ENCODE results near the gene CCT2.
"Not testable (repeated sequence)": the region's sequence is repeated elsewhere in the genome, so short reads cannot be mapped to it uniquely, and the experiment has no call there.

The CCT2 gene

DNA sequence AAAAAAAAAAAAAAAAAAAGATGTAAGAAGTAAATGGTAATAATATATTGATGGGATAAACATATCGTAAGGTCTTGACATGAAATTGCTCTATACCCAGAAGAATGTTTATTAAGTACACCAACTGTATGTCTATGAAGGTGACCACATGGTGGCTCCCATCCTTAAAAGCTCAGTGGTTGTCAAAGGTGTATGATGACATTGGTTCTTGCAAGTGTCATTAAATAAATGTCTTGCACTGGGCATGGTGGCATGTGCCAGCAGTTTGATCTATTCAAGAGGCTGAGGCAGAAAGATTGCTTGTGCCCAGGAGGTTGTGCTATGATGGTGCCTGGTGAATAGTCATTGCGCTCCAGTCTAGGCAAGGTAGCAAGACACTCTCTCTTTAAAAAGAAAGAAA, 10.4 kb downstream of the CCT2 start:
- no peak for DNase-seq

DNA sequence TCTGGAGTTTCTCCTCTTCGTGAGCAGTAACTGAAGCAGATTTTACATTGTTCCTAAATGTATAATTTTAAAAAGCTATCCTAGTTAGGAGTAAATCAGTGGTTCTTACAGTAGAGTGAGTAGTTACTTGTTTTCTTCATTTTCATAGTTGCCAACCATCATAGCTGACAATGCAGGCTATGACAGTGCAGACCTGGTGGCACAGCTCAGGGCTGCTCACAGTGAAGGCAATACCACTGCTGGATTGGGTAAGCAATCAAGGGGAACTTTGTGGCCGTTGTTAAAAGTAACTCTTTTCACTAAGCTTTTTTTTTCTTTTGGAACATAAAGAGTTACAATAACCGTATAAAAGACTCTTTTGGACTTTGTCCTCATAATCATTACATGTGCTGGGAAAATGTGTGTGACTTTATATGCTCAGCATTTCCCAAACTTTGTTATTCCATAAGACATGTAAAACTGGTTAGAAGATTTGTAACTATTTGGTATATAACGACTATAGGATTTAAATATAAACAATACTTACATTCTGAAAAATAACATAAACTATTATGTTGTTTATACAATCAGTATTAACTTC, 13.0 kb downstream of the CCT2 start:
- no peak for DNase-seq

DNA sequence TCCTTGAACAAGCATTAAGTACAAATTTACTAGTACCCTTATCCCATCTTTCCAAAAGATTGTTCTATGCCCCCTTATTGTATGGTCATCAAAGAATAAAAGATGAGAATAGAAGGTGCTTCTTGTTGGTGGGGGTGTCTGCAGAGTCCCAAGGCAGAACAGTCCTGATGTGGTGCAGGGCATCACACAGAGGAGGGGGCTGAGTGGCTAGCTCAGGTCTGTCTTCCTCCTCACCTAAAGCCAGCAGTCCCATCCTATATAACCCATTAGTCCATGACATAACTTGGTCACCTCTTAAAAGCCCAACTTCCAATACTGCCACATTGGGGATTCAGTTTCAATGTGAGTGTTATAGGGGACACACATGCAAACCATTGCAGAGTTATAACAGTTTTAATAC, 15.5 kb downstream of the CCT2 start:
- DNase-seq: no peak

DNA sequence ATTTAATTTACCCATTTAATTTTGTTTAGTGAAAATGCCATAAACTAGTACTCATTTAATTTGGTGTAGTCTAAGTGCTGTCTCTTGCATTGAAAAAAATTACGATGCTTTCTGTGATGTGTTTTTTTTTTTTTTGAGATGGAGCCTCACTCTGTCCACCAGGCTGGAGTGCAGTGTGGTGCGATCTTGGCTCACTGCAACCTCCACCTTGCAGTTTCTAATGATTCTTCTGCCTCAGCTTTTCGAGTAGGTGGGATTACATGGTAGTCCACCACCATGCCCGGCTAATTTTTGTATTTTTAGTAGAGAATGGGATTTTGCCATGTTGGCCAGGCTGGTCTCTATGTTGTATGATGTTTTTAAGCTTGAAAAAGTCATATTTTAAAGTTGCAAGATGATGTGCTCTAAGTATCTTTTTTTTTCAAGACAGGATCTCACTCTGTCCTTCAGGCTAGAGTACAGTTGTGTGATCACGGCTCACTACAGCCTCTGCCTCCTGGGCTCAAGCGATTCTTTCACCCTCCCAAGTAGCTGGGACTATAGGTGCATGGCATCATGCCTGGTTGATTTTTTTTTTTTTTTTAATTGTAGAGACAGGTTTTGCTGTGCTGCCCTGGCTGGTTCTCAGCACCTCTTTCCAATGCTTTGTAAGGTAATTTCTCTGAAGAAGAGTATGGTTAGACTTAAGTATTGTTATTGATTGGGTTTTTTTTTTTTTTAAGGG, 16.9 kb downstream of the CCT2 start:
- no peak for DNase-seq

DNA sequence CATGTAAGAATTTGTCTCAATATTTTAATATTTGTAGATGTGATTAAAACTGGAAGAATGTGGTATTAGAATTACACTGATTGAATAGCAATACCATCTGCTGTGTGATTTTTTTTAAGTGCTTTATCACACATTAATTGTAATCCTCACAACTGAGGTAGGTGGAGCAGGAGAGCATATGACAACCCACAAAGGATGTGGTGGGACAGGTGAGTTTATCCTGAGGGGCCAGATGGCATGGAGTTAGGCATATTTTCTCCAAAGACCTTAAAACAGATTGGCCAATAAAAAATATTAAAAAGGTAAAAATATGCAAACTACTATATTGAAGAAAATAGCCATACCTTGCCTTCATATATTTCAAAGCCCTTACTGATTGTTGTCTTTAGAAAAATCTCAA, 17.7 kb downstream of the CCT2 start:
- DNase-seq: no peak

DNA sequence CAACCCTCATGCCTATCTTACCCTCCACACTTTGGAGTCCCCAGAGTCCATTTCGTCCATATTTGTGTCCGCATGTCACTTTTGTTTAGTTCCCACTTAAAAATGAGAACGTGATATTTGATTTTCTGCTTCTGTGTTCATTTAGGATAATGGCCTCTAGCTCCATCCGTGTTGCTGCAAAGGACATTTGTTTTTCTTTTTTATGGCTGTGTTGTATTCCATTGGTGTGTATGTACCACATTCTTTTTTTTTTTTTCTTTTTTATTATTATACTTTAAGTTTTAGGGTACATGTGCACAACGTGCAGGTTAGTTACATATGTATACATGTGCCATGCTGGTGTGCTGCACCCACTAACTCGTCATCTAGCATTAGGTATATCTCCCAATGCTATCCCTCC, 18.3 kb downstream of the CCT2 start:
- DNase-seq: not testable (repeated sequence)

DNA sequence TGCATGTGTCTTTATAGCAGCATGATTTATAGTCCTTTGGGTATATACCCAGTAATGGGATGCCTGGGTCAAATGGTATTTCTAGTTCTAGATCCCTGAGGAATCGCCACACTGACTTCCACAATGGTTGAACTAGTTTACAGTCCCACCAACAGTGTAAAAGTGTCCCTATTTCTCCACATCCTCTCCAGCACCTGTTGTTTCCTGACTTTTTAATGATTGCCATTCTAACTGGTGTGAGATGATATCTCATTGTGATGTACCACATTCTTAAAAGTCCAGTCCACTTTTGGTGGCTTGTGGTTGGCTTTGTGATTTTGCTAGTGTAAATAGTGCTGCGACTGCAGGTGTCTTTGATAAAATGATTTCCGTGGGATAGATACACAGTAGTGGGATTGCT, 19.0 kb downstream of the CCT2 start:
- DNase-seq: not testable (repeated sequence)

DNA sequence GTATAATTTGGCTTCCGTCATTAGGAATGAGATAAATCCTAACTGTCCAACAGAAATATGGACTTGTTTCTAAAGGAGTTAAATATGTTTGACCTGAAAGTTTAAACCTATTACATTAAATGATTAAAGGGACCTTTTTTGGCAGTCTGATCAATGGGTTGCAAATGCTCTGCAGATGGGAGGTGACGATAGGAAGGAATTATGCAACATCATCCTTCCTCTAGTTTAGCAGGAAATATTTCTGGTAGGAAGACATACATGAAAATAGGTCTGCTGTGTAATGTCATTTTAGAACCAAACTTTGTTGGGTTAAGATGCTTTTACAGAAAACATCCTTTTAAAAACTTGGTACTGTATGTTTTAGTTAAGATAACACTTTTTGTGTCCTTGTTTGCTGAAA, 22.9 kb downstream of the CCT2 start:
- DNase-seq: no peak

DNA sequence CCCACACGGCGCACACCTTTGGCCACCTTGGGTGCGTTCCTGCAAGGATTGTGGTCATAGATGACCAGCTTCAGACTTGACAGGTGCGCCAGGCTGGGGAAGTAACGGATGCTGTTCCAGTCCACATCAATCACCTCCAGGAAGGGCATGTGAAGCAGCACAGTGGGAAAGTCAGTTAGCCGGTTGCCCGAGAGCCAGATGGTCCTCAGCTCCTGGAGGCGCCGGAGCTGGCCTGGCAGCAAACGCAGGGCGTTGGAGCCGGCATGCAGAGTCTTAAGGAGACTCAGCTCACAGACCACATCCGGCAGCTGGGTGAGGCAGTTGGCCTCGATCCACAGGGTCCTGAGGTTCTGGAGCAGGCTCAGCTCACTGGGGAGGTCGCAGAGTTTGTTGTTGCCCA, 24.9 kb downstream of the CCT2 start:
- DNase-seq: no peak

DNA sequence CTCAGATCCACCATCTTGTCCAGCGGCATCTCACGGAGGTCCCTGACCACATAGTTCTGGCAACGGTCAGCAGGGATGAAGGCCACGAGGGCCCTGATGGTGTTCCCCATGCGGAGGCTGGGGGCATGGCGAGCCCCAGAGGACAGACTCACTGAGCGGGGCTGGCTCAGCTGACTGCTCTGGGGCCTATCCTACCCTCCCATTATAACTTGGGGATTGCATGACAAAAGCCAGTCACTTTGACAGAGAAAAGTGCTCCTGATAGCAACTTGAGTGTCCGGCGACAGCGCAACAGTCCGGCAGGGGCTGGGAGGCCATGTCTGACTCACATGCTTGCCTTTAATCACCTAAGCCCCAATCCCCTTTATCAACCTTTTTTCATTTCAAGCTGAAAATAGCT, 25.5 kb downstream of the CCT2 start, which contains the start of gene LRRC10:
Gene LRRC10, minus strand, starts transcription at position 179 of the 400 bp plus-strand sequence. Its CDS starts 69 bp downstream, at position 110.
- no peak for DNase-seq

DNA sequence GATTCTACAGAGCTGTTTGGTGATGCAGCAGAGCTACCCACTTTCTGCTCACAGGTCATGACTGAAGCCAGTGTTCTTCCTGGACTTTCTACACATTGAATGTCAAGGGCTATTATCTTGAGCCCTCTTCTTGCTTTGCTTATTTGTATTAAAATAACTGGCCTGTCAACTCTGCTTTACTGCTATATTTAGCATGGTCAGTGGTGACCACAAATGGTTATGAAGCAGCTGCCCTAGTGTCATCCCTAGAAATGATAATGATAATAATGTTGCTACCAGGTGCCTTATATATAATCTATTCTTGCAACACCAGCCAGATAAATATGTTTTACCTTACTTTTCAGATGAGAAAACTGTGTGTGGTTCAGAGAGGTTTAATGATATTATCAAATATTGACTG, 28.1 kb downstream of the CCT2 start:
- no peak for DNase-seq

DNA sequence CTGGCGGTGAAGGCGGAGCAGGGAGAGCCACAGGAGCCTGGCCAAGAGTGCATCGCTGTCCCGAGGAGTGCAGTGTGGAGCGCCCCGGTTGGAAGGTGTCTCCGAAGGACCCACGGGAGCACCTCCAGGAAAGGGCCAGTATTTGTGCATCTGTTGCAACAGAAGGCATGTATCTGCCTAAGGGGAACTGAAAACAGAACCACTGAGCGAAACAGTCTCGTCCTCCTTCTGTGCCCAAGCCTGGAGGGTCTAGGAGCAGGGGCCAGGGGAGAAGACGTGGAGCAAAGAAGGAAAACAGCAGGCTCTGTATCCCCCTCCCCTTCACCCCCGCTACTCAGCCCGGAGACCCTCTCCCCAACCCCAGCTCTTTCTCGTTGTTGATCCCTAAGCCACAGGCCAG, 30.8 kb downstream of the CCT2 start:
- DNase-seq: no peak

DNA sequence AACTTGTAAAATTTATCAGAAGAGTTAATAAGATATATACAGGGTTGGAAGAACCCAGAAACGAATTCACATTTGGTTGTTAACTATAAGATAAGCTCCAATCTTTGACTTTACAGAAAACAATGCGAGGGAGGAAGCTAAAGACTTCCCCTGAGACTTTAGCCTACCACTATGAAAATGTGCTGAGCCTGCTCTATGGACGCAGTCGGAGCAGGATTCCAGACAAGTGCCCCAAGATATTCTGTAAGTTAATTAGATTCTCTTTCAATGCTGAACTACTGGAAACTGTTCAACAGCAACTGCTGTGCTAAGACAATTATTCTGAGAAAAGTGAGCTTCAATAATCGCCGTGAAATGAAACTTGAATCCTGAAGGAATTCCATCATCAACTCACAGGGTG, 33.8 kb downstream of the CCT2 start:
- DNase-seq: no peak

DNA sequence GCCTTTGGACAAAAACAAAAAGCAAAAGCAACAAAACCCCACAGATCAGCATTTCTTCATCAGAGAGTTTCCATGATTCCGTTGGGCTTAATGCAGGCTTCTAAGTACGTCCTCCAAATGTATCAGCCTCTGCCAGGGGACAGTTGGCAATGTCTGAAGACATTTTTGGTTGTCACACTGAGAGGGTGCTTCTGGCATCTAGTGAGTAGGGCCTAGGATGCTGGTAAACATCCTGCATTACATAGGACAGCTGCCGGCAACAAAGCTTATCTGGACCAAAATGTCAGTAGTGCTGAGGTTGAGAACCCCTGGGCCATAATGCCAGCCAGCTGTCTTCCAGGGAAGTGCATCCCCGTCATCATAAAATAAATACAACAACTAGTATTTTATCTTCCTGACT, 34.8 kb downstream of the CCT2 start:
- no peak for DNase-seq

DNA sequence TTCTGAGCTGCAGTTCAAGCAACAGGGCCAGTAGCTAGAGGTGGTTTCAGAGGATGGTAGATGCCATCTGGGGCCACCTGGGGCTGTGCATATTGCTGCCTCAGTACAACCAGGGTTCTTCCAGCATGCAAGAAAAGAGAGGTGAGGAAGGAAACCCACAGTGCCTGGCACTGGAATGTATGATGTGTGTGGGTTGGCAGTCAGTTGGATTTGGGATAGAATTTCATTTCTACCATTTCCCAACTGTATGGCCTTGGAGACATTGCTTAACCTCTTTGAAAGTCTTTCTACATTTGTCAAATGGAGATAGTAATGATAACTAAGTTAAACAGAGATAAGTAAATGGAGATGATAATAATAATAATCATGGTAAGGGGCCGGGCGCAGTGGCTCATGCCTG, 35.7 kb downstream of the CCT2 start:
- no peak for DNase-seq

DNA sequence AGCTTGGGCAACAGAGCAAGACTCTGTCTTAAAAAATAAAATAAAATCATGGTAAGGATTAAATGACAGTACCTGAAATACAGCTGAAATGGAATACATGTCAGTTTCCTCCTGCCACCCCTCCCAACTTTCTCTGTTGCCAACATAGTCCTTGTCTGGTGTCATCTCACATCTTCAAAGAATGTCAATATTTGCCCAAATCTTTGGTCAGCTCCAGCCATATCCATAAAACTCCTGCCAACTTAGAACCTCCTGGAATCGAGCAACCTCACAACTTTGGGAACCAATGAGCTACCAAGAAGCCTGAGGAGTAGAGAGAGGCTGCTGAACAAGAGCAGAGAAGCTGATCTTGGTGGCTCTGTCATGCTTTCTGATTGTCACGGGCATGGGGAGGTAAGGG, 36.3 kb downstream of the CCT2 start:
- no peak for DNase-seq

DNA sequence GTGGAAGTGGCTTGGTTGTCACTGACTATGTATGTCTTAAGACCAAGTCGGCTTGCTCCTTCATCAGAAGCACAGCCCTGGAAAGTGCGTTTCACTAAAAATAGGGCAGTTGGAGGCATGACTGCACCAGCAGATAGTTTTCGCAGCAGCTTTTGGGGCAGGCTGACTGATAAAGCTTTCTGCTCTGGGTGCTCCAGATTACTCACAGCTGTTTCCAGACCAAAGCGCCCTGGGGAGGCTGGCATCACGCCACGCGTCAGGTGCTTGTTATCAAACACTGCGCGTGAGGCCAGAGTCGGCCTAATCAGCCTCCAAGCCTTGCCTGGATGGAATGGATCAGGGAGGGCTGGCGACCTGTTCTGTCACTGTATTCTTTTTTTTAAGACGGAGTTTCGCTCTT, 38.7 kb downstream of the CCT2 start:
- DNase-seq: no peak

DNA sequence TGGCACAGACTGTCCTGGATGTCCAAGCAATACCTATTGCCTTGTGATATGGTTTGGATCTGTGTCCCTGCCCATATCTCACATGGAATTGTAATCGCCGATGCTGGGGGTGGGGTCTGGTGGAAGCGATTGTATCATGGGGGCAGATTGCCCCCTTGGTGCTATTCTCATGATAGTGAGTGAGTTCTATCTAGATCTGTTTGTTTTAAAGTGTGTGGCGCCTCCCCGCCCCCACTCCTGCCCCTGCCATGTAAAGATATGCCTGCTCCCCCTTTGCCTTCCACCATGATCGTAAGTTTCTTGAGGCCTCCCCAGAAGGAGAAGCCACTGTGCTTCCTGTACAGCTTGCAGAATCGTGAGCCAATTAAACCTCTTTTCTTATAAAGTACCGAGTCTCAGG, 42.2 kb downstream of the CCT2 start:
- no peak for DNase-seq

DNA sequence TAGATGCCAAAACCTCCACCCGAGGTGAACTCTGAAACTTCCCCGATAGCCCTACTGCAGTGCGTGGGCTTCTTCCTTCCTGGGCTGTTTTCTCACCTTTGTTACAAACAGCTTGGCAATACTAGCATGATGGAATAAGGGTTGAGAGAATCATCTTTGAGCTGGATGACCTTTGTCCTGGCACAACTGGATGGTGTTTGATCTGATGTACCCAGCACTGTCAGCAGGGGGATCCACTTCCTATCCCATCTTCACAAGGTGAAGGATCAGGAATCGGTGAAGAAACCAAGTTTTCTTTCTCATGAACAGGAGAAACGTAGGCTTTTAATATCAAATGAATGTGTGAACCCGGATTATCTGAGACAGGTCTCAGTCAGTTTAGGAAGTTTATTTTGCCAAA, 44.9 kb downstream of the CCT2 start:
- peak; percentile 19 for DNase-seq

DNA sequence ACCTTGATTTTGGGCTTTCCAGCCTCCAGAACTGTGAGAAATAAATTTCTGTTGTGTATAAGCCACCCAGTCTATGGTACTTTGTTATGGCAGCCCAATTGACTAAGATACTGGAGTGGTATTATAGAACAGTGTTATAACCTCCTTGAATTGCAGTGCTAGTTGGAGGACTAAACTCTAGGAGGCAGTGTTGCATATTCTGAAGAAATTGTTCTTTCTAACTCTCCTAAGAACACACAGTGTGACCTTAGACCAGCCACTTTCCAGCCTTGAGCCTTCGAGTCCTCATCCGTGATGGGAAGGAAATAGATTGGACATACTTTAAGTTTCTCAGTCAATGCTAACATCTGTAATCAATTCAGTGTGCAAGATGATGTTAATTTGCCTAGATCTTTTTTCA, 47.8 kb downstream of the CCT2 start:
- DNase-seq: no peak

DNA sequence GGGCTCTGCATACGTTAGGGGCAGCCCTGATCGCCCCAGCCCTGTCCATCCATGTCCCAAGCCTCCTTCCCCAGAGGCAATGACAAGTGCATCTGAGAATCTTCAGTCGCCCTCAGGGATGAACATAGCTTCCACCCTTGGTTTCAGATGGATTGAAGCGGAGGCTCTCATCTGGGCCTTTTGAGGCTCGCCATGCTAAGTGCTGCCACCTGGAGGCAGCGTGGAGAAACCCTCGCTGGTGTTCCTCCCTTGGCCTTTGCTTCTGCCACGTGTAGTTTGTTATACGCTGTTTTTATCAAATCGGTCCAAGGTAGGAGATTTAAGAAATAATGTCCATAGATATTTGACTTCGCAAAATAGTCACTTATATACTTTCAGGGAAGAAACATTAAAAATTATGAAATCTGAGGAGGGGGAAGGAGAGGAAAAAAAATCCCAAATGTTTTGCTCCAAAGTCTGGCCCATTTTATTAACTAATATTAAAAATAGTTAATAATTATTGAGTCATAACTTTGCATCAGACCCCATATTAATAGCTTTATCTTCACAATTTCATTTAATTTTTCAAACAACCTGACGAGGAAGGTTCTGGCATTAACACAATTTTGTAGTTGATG, 54.2 kb downstream of the CCT2 start:
- peak; percentile 76 for DNase-seq

DNA sequence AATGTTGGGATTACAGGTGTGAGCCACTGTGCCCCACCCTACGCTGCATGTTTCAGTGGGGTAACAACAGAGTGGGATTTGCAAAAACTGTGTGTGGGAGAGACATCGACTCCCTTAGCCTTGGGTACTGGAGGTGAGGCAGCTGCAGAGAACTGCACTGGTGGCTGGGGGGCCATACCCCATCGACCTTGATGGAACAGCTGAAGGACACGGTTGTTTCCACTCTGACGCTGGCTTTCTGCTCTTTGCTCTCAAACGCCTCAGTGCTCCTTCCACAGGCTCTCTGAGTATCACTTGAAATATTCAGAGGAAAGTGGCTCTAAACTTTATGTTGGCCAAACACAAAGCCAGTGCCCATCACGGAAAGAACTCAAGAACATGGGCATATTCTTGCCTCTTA, 56.3 kb downstream of the CCT2 start:
- DNase-seq: no peak

DNA sequence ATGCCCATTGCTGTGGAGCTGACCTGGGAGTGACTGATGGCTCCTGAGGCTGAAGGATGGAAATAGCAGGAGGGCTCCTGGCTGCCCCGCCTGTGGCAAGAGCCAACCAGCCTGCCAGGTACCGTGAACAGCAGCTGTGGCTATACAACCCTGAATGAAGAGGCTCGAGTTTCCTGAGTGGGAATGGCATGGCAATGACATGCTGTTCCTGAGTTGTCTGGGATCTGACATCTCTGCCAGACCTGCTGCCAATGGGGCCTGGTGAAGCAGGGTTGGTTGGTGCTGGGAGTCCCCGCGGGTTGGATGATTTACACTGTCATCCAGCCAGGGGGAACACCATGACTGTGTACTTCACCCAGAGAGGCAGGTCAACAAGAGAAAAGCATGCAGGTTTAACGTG, 57.3 kb downstream of the CCT2 start:
- no peak for DNase-seq

DNA sequence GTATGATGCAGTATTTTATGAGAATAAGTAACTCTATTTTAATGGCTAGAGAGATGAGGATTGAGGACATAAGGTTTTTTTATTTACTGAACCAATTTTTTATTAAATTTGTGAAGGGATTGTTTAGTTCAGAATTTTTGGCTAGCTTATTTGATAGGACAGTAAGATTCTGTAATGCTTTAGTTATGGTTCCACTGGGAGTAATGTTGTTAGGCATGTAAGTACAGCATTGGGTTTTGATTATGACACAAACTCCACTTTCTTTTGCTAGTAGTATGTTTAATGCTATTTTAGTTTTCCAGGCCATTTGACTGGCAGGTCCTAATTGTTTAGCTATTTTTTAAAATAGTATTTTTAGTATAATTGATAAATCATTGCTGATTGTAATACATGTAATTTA, 59.3 kb downstream of the CCT2 start:
- DNase-seq: no peak

DNA sequence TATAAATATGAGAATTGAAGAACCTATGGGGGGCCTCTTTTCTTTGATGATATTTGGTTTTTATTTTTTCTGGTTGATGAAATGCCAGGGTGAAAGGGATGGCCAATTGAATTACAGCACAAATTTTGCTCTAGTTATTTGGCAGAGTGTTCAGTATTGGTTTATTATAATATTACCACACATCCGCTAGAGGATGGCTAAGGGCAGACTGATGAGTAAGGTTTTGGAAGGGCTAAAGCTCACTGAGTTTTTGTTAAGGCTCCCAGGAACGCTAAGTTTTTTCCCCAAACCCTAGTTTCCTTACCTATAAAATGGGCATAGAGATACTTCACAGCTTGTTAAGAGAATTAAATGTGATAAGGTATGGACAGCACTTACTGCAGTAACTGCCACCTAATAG, 59.8 kb downstream of the CCT2 start:
- DNase-seq: no peak
